Measurements from ENCODE around the gene PRG3.
"Not testable (repeated sequence)": the region's sequence is repeated elsewhere in the genome, so short reads cannot be mapped to it uniquely, and the experiment has no call there.

Gene PRG3

GRCh38 chr11:57361926-57362325, 19.0 kb downstream of the PRG3 start:
- peaks cover 52% of the 10 kb centered on the region for H3K27me3 Mint-ChIP-seq
- H3K27ac Mint-ChIP-seq, result no peak overlapping the region
- ATAC-seq, result no peak
- no peaks in the 10 kb centered on the region for H3K4me1 Mint-ChIP-seq
- H3K4me3 Mint-ChIP-seq, result no peak overlapping the region
- H3K36me3 Mint-ChIP-seq, result no peaks in the 10 kb centered on the region
- H3K9me3 Mint-ChIP-seq, result peaks cover 3% of the 10 kb centered on the region

DNA sequence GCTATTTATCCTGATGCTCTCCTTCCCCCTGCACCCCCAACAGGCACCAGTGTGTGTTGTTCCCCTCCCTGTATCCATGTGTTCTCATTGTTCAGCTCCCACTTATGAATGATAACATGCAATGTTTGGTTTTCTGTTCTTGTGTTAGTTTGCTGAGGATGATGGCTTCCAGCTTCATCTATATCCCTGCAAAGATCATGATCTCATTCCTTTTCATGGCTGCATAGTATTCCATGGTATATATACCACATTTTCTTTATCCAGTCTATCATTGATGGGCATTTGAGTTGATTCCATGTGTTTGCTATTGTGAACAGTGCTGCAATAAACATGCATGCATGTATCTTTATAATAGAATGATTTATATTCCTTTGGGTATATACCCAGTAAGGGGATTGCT, 19.5 kb downstream of the PRG3 start:
- peaks cover 48% of the 10 kb centered on the region for H3K27me3 Mint-ChIP-seq
- not testable (repeated sequence) for H3K36me3 Mint-ChIP-seq, ATAC-seq, H3K27ac Mint-ChIP-seq, H3K4me3 Mint-ChIP-seq, H3K9me3 Mint-ChIP-seq, H3K4me1 Mint-ChIP-seq

- Mint-ChIP-seq H3K27ac (no peak overlapping the region), H3K9me3 (peaks cover 3% of the 10 kb centered on the region), H3K4me3 (no peak overlapping the region), H3K4me1 (no peaks in the 10 kb centered on the region), H3K27me3 (peaks cover 50% of the 10 kb centered on the region), H3K36me3 (no peaks in the 10 kb centered on the region)
- ATAC-seq, result no peak
Observed at GRCh38 chr11:57360991-57361390, 20.0 kb downstream of the PRG3 start.

DNA sequence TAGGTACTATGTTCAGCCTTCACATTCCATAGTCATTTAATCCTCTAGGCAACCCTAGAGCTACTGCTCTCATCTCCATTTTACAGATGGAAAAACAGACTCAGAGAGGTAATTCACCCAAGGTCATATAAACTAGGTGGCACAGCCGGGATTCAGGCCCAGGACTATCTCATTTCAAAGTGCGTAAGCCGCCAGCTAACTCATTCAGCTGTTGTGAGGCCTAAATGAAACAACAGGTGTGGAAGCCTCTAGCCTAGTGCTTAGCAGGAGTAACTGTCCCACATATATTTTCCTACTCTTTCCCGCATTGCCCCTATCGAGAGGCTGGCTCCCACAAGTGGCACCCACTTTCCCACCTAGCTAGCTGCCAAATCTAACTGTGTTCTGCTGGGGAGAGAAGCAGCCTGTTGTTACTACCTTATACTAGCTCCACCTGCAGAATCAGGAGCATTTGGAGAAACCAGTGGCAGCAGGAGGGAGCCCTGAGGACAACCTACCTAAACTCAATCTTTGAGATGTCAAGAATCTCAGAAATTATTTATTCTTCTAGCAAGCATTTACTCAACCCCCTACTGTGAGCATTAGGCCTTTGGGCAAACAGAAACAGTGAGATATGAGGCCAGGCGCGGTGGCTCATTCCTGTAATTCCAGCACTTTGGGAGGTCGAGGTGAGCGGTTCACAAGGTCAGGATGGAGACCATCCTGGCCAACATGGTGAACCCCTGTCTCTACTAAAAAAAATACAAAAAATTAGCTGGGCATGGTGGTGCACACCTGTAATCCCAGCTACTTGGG, 20.9 kb downstream of the PRG3 start:
- peaks cover 53% of the 10 kb centered on the region for H3K27me3 Mint-ChIP-seq
- H3K4me1 Mint-ChIP-seq, result no peaks in the 10 kb centered on the region
- no peak overlapping the region for H3K27ac Mint-ChIP-seq
- H3K9me3 Mint-ChIP-seq, result peaks cover 3% of the 10 kb centered on the region
- no peaks in the 10 kb centered on the region for H3K36me3 Mint-ChIP-seq
- no peak overlapping the region for H3K4me3 Mint-ChIP-seq
- ATAC-seq, result no peak

DNA sequence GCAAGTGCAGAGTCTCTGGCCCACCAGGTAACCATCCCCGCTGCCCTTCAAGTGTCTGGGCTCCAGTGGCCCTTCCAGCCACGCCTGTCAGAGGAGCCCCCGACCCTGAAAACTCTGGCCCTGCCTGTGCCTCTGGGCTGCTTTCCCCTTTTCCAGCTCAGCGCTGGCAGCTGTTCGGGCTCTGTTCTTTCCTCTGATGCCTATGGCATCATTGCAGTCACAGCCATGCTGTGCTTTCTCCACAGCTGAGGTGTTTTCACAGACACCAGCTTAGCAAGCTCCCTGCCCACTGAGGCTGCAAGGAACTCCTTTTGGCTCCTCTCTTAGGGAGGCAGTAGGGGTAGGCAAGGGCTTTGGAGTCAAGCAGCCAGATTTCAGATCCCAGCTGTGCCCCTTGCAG, 21.6 kb downstream of the PRG3 start:
- no peak for ATAC-seq
- peaks cover 53% of the 10 kb centered on the region for H3K27me3 Mint-ChIP-seq
- H3K4me3 Mint-ChIP-seq, result no peak overlapping the region
- H3K4me1 Mint-ChIP-seq, result no peaks in the 10 kb centered on the region
- no peak overlapping the region for H3K27ac Mint-ChIP-seq
- no peaks in the 10 kb centered on the region for H3K36me3 Mint-ChIP-seq
- H3K9me3 Mint-ChIP-seq, result peaks cover 3% of the 10 kb centered on the region

DNA sequence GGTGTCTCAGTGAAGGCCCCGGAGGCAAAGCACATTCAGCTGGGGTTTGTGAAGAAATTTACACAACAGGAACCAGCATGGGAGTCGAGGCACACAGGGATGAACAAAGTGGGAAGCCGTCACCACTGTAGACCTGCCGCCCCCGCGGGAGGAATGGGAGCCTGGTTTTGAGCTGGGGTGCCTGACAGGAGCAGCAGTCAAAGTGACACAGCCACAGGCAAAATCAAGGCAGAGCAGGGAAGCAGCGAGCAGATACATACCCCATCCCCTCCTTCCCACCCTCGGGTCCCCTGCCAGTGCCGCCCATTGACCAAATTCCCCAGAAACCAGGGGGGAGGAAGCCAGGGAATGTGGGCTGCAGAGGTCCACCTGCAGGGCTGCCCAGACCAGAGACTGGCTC, 22.0 kb downstream of the PRG3 start:
- Mint-ChIP-seq H3K36me3 (no peaks in the 10 kb centered on the region), H3K9me3 (peaks cover 3% of the 10 kb centered on the region), H3K27ac (no peak overlapping the region), H3K4me3 (no peak overlapping the region), H3K4me1 (no peaks in the 10 kb centered on the region), H3K27me3 (peaks cover 52% of the 10 kb centered on the region)
- ATAC-seq, result no peak

- Mint-ChIP-seq H3K36me3 (no peaks in the 10 kb centered on the region), H3K4me1 (no peaks in the 10 kb centered on the region), H3K27ac (no peak overlapping the region), H3K4me3 (no peak overlapping the region), H3K27me3 (peaks cover 48% of the 10 kb centered on the region), H3K9me3 (peaks cover 3% of the 10 kb centered on the region)
- ATAC-seq, result no peak
Observed at GRCh38 chr11:57358543-57358961, 22.4 kb downstream of the PRG3 start.

- Mint-ChIP-seq H3K9me3 (peaks cover 3% of the 10 kb centered on the region), H3K4me1 (no peaks in the 10 kb centered on the region), H3K36me3 (no peaks in the 10 kb centered on the region), H3K27ac (no peak overlapping the region), H3K4me3 (no peak overlapping the region), H3K27me3 (peaks cover 41% of the 10 kb centered on the region)
- ATAC-seq, result no peak
Observed at GRCh38 chr11:57357856-57358255, 23.1 kb downstream of the PRG3 start.

DNA sequence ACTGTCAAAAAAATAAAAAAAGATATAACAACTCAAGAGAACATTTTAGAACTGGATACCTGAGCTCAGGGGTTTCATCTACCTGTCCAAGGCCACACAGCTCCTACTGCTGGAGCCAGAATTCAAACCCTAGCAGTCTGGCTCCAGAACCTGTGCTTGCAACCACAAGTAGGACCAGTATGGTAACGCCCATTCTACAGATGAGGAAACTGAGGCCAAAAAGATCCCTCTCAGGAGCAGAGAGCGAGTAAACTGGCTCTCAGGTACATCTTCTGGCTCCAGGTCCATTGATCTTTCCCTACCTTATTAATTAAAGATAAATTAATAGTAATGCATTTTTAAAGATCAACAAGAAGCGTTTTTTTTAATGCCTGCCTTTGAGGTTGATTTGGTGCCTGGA, 23.6 kb downstream of the PRG3 start:
- H3K4me3 Mint-ChIP-seq, result no peak overlapping the region
- no peak overlapping the region for H3K27ac Mint-ChIP-seq
- H3K4me1 Mint-ChIP-seq, result no peaks in the 10 kb centered on the region
- no peak for ATAC-seq
- H3K36me3 Mint-ChIP-seq, result no peaks in the 10 kb centered on the region
- H3K27me3 Mint-ChIP-seq, result peaks cover 36% of the 10 kb centered on the region
- peaks cover 3% of the 10 kb centered on the region for H3K9me3 Mint-ChIP-seq

GRCh38 chr11:57356268-57356667, 24.7 kb downstream of the PRG3 start:
- Mint-ChIP-seq H3K4me1 (no peaks in the 10 kb centered on the region), H3K27me3 (peaks cover 25% of the 10 kb centered on the region), H3K4me3 (no peak overlapping the region), H3K36me3 (peaks cover 5% of the 10 kb centered on the region), H3K27ac (no peak overlapping the region), H3K9me3 (peaks cover 4% of the 10 kb centered on the region)
- ATAC-seq, result no peak

GRCh38 chr11:57354699-57355098, 26.3 kb downstream of the PRG3 start:
- peaks cover 25% of the 10 kb centered on the region for H3K27me3 Mint-ChIP-seq

DNA sequence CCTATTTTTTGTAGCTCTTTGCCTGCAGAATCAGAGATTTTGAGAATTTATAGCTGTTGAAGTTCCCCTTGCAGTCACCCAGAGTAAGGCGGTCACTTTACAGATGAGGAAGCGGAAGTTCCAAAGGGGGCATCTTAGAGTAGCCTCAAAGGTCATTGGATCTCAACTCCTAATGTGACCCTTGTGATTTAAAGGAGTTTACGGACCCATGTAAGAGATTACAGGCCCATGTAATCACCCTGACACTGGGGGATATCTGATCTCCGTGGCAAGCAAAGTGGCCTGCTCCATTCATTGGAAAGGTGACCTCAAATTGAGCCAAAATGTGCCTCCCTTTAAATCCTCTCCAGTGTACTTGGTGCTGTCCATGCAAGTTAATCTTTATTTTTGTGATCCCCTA, 27.1 kb downstream of the PRG3 start:
- no peak overlapping the region for H3K4me3 Mint-ChIP-seq
- peaks cover 6% of the 10 kb centered on the region for H3K36me3 Mint-ChIP-seq
- no peaks in the 10 kb centered on the region for H3K4me1 Mint-ChIP-seq
- H3K27me3 Mint-ChIP-seq, result peaks cover 25% of the 10 kb centered on the region
- H3K9me3 Mint-ChIP-seq, result peaks cover 4% of the 10 kb centered on the region
- H3K27ac Mint-ChIP-seq, result no peak overlapping the region
- no peak for ATAC-seq

More at GRCh38 chr11:57354699-57355098, 26.3 kb downstream of the PRG3 start:
- Mint-ChIP-seq H3K4me3 (no peak overlapping the region), H3K36me3 (peaks cover 6% of the 10 kb centered on the region), H3K9me3 (peaks cover 4% of the 10 kb centered on the region), H3K4me1 (no peaks in the 10 kb centered on the region), H3K27ac (no peak overlapping the region)
- peak; percentile 48 for ATAC-seq

DNA sequence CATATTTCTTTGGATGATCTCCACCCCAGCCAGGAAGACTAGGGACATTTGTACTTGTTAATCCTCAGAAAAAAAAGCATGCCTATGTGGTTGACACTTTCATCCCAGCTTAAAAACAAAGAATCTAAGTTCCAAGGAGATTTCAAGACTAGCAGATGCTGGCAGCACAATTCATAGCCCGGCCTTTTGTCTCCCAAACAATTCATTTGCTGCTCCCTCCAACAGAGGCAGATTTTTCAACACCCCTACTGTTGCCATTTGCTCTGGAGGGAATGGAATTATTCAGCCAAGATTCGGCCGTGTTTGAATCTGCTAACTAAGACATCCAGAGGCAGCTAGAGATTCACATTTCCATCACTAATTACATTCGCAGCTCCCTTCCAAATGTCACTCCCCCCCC, 27.5 kb downstream of the PRG3 start:
- no peak for ATAC-seq
- Mint-ChIP-seq H3K9me3 (peaks cover 4% of the 10 kb centered on the region), H3K27me3 (peaks cover 25% of the 10 kb centered on the region), H3K4me3 (no peak overlapping the region), H3K4me1 (no peaks in the 10 kb centered on the region), H3K27ac (no peak overlapping the region), H3K36me3 (peaks cover 6% of the 10 kb centered on the region)

DNA sequence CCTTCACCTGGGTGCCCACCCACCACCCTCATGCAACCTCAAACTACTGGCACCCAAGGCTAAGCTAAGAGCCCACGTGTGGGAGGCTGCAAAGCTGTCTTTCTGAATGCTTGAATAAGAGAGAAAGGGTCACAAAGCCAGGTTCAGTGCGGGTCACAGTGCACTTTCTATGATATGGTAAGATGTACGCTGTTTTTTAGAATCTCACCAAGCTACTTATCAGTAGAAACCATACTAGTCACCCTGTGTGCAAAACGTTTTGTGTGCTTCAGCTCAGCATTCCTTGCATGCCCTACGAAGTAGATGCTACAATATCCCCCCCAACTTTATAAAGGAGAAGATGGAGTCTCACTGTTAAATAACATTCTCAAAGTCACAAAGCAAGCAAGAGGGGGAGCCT, 27.9 kb downstream of the PRG3 start:
- peaks cover 6% of the 10 kb centered on the region for H3K36me3 Mint-ChIP-seq
- peaks cover 25% of the 10 kb centered on the region for H3K27me3 Mint-ChIP-seq
- no peak overlapping the region for H3K4me3 Mint-ChIP-seq
- peaks cover 4% of the 10 kb centered on the region for H3K9me3 Mint-ChIP-seq
- H3K27ac Mint-ChIP-seq, result no peak overlapping the region
- H3K4me1 Mint-ChIP-seq, result no peaks in the 10 kb centered on the region
- no peak for ATAC-seq

DNA sequence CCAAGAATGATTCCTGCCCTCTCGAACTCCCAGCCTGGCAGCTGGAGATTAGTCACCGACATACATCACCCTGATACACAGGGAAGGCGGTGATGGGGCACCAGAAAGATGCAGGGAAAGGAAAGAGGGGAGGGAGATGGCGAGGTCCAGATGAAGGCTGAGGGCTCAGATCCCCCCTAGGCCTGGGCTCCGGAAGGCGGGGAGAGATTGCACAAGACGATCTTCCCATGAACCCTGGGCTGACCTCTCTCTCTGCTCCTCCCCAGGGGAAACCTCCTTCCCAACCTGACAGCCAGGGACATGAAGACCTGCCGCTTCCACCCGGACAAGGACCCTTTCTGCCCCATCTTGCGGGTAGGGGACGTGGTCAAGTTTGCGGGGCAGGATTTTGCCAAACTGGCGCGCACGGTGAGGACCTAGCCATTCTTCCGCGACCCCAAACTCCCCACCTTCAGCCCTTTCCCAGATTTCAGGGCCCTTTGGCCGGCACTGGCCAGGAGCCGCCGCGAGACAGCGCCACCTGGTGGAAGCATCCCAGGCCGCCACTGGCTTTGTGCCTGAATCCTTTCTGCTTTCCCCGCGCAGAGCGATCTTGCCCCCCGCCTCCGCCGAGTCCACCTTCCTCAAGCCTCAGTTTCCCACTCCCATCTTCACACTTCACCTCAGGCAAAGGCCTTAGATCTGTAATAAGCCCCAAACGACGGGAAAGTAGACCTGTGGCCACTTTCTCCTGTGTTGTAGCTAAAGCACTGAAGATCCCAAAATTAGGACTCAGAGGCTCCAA, 31.3 kb downstream of the PRG3 start:
- H3K9me3 Mint-ChIP-seq, result peaks cover 4% of the 10 kb centered on the region
- H3K4me3 Mint-ChIP-seq, result no peak overlapping the region
- peak; percentile 45 for ATAC-seq
- H3K27ac Mint-ChIP-seq, result no peak overlapping the region
- H3K4me1 Mint-ChIP-seq, result peaks cover 9% of the 10 kb centered on the region
- peaks cover 6% of the 10 kb centered on the region for H3K36me3 Mint-ChIP-seq
- peaks cover 7% of the 10 kb centered on the region for H3K27me3 Mint-ChIP-seq
